GM12872 (cell line): ENCODE measurements around the gene TADA3.

Source experiments
- CTCF ChIP-seq: IDR thresholded peaks from 3 replicates; pipeline ENCODE4 v1.5.1; 2011; ENCODE audit warnings: low read depth, mild to moderate bottlenecking, low read length, moderate library complexity; ENCODE audit not compliant: insufficient read depth

TADA3 gene

GRCh38 chr3:9797196-9797945, 5.1 kb upstream of the TADA3 start:
- no peak for TF ChIP-seq CTCF

DNA sequence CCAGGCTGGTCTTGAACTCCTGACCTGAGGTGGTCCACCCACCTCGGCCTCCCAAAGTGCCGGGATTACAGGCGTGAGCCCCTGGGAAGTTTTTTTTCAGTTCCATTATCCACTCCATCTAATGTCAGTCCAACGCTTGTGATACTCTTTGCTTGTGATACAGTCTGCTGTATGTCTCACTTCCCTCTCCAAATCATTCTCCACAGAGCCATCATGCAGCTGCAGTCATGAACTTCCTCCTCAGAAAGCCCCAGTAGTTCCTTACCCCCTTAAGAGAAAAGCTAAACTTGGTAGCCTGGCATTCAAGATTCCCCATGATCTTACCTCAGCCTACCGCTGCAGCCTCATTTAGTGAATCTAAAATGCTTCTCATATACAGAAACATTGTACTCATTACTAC, 2.9 kb upstream of the TADA3 start:
- TF ChIP-seq CTCF = no peak

DNA sequence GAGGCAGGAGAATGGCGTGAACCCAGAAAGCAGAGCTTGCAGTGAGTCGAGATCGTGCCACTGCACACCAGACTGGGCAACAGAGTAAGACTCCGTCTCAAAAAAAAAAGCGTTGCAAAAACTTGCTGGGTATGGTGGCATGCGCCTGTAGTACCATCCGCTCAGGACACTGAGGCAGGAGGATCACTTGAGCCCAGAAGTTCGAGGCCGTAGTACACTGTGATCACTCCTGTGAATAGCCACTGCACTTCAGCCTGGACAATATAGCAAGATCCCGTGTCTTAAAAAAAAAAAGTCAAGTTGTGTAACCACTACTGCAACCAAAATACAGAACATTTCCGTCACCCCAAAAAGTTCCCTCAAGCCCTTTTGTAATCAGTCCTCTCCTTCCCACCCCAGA, 2.1 kb upstream of the TADA3 start:
- no peak for TF ChIP-seq CTCF

DNA sequence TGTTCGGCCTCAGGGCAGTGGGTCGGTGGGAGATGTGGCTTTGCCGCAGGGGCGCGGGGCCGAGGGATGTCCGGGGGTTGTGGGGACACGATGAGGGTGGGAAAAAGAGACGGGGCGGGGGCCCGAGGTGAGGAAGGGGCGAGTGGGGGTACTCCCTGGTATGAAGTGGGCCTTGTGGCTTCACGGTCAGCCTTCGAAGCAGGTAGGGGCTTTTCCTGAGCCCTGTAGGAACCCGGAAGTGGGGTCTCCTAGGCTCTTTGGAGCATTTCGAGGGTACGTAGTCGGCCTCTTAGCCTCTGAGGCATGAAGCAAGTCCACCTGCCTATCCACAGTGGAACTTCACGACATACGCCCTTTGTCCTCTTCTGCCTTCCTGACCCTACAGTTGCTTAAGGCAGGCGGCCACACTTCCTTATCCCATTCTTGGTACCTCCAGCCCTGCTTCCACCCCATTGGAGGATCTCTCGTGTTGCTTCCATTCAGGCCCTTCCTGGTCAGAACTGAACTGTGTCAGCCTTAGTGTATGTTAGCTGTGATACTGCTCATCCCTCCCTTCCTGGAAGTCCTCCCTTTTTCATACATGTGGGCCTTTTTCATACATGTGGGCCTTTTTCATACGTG, 998 bp upstream of the TADA3 start:
- no peak for TF ChIP-seq CTCF

DNA sequence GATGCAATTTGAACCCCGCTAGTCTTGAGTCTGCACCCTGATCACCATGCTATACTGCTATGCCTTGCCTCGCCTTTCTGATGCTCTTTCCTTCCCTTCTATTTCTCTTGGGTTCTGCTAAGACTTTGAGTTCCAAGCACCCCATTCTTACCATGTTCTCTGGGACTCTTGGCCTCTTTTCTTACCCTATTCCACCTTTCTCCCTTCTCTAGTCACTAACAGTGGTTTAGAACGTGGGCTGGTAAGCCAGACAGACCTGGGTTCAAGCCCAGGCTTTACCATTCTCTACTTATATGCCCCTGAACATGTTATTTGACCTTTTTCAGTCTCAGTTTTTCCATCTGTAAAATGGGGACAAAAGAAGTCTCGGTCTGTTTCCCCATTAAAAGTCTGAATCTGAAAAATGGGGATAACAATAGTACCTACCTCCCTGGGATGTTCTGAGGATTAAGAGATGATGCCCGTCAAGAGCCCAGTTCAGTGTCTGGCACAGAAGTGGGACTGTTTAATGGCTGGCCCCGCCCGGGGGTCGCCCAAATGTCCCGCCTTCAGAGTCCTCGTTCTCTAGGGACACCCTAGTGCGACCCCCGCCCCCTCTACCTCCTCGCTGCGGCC, 376 bp downstream of the TADA3 start:
- TF ChIP-seq CTCF = no peak

GRCh38 chr3:9791127-9791526, 1.1 kb downstream of the TADA3 start:
- no peak for TF ChIP-seq CTCF

DNA sequence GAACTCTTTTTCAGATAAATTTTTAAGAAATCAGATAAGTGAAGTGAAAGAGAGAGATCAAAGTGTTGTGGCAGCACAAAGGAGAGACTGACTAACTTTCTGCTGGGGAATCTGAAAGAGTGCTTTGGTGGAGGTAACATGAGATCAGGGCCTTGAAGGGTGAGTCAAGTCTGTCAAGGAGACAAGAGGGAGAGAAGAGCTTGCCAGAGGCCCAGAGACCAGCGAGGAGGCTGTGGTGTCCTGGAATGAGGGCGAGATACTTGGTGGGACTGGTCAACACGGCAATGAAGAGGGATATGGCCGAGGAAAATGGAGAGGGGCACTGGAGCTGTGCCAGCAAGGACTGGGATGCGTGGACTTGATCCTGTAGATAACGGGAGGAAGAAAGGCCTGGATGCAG, 4.6 kb downstream of the TADA3 start:
- no peak for TF ChIP-seq CTCF
